Activated CD8-positive, alpha-beta memory T cell treated with anti-CD3 and anti-CD28 coated beads for 1 hour (primary cell): ENCODE measurements around the gene HOXD9.

Source experiments
- DNase-seq, 2 donors: peaks; one replicate each; pipeline ENCODE4 v3.0.0-alpha.2; 2020; ENCODE audit warnings: low read depth in 1 of 2; ENCODE audit errors: extremely low read depth in 1 of 2

The HOXD9 gene

DNA sequence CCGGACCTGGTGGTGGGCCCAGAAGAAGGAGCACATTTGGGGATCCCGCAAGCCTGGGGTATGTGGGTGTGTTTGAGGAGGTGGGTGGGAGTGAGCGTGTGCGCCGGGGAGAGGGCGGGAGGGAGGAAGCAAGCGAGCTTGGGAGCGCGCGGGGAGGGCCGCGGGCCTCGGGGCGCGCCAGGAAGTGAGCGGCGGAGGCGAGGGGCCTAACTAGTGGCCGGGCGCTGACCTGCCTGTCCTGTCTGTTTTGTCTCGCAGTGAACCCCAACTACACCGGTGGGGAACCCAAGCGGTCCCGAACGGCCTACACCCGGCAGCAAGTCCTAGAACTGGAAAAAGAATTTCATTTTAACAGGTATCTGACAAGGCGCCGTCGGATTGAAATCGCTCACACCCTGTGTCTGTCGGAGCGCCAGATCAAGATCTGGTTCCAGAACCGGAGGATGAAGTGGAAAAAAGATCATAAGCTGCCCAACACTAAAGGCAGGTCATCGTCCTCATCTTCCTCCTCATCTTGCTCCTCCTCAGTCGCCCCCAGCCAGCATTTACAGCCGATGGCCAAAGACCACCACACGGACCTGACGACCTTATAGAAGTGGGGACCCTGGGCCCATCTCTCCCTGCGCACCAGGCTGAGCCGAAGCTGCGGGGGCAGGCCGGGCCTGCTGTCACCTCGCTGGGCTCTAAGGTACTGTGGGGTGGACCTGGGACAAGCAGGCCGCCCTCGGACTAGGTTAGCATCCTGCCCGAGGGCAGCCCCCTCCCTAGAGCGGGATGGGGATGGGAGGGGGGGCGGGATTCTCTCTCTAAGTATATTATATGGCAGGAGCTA is 30.0 kb downstream of the HOXD9 start:
- DNase-seq = no peak

DNA sequence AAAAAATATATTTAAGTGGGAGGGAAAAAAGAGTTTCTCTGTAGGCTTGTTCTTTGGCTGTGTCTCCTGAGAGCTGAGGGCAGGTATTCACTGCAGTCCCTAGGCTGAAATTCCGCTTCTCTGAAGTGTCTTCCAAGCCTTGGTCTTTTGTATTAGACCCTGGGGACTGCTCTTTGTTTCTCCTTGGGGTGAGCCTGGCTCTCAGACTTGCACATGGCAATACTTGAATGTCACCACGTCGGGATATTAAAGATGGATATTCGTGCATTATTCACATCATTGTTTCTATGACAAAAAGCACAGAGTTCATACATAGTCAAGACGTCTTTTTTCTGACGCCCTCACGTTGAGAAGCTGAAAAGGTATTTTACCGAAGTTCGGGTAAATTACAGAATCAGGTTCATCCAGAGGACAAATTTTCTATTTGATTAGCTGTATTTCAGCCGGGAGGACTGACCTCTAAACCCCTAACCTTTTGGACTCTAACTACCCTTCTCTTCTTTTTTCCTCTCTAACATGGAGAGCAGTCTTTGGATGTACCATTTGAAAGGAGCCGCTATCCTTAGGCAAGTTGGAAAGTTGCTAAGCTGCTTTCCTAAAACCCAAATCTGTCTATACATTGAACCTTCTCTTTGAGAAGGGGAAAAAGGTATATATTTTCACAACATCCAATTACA is 32.2 kb downstream of the HOXD9 start:
- no peak for DNase-seq

DNA sequence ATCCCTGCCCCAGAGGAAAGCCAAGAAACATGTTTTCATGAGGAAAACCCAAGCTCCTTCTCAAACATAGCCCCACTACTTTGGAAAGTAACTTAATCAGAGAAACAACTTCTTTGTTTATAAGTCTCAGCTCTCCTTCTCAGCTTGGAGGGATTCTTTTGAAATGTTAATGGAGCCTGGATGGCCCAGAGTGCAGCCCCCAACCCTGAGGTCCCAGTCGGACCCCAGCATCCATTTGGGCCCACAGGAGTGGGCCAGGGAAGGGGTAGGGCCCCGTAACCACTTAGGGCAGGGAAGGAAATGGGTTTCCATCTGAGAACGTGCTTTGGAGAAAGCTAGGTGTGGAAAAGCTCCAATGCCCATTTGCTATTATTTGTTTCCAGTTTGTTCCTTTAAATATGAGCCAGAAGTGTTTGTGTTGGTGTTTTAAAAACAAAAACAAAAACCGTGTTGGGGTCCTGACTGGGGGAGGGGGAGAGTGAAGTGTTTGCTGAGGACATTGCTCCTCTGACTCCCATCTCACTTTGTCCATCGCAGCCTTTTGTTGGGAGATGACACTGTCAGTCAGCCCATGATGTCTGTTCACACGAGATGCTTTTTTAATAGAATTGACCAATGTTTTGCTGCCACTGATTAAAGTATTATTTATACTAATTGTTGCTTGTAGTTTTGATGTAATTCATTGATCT is 33.0 kb downstream of the HOXD9 start:
- no peak for DNase-seq

DNA sequence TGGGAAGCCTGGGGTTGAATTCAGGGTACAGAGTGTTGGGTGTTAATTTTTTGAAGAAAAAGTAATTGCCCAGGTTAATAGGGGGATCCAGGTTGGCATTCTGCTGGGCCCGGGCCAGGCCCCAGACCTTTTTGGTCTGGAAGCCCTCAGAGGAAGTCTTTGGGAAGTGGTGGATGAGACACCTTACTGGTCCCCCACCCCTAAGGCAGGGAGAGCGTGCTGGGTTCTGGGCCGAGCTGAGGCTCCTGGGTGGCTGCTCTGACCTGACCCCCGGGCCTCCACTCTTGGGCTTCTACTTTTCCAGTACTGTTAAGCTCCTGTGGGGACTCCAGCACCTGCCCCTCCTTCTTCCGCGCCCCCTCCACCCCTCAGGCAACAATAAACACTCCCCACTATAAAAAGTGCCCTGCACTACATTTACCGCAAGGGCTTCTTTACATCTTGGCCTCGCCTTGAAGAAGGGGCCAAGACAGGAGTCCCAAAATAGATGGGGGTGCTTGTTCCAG is 33.8 kb downstream of the HOXD9 start:
- no peak for DNase-seq

DNA sequence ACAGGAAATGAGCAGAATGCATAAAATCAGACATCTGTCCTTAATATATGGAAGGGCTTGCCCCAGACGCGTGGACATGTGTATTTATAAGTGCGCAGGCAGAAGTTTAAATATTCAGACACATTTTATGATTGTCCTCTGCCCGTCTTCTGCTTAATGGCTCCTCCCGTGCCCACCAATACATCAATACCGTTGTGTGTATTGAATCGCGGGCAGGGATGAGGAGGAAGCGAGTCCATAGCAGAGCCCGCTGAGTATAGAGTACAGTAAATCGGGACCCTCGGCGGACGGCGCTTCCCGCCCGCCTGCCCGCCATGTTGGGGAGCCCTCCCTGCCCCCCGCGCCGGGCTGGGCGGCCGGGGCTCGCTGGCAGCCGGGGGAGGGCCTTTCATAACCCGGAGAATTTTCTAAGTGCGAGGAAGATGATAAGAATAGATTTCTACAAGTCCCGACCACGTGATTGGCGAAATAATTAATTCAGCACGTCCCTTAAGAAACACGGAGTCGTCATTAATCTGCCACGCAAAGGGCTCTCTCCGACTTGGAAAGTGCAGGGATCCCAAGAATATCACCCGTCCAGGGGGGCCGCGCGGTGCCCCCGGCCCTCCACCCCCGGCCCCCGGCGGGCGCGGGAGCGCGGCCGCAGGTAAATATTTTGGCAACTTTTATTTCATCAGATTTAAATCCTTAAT is 34.4 kb downstream of the HOXD9 start, which contains the start of gene HOXD3:
HOXD3 (plus strand) TSS at position 501 of the 692 bp plus-strand sequence. CDS start 11,808 bp downstream, outside the sequence.
- no peak for DNase-seq

DNA sequence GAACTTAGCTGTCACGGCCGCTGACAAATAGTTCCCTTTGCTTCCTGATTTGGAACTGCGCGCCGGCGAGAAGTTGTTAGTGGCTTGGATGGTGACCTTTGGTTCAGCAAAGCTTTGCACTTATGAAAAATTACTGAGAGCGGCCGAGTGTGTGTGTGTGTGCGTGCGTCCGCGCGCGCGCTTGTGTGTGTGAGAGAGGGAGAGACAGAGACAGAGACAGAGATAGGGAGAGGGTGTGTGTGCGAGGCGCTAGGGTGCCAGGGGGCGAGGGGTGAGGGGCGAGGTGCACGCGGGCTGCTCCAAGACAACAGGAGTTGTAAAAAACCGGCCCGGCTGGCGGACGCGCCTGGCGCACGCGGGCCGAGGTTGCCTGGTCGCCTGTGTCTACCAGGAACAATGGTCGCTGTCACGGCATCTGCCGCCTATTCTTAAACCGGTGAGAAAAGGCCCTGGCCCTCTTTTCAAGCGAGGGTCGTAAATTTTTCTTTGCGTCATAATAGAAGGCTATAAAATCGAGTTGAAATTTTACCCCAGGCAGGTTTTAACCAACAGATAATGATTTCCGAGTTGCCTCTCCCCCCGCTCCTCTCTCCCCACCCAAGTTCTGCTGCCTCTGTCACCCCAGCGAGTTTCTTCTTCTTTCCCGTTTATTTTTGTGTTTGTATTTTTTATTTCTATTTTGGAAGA is 35.1 kb downstream of the HOXD9 start:
- DNase-seq = no peak

DNA sequence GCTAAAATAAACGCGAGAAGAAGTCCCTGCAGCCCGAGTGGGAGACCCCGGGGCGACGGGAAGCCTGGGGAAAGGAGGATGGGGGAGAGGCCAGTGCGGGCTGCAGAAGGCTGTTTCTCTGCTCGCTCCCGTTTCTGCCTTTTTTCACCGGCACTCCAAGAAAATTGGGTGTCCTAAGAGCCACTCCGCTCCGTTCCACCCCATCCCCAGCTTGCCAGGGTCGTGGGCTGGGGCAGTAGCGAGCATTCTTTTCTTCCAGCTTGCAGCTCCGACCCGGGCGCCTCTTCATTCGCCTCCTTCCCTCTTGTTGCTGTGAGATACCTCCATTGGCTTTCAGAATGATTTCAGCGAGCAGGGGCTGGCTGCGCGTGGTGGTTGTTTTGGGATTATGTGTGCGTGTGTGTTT is 35.7 kb downstream of the HOXD9 start:
- DNase-seq = no peak

DNA sequence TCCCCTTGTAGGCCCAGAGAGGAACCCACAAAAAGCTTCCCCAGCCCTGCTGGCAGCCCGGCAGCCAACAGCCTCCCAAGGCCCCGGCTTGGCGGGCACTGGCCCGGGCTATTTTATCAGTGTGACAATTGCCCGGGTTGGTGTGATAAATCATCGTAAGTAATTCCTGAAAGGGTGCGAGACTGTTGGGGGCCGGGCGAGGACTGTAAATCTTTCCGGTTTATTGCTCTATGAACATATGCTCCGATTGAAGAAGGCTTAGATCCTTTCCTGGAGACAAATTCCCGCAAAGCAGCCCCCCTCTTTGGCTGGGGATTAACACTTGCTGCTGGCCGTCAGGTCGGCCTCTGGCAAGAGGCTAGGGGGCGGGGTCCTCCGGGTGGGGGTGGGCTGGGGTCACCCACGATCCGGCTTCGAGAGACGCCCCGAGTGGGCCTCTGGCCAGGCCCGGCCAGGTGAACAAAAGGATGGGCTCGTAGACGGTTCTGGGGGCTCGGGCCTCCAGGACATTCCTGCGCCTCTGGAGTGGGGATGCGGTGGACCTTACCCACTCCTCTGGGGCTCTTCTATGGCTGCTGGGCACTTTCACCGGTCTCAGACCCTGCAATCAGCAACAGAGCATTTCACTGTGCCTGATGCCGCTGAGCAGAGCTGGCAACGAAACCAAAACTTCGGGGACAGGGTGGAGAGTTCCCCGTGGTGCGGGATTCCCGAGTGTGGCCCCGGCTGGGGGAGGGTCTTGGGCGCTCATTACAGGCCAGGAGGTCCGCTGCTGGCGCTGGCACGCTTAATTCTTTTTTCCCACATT is 36.5 kb downstream of the HOXD9 start:
- no peak for DNase-seq

DNA sequence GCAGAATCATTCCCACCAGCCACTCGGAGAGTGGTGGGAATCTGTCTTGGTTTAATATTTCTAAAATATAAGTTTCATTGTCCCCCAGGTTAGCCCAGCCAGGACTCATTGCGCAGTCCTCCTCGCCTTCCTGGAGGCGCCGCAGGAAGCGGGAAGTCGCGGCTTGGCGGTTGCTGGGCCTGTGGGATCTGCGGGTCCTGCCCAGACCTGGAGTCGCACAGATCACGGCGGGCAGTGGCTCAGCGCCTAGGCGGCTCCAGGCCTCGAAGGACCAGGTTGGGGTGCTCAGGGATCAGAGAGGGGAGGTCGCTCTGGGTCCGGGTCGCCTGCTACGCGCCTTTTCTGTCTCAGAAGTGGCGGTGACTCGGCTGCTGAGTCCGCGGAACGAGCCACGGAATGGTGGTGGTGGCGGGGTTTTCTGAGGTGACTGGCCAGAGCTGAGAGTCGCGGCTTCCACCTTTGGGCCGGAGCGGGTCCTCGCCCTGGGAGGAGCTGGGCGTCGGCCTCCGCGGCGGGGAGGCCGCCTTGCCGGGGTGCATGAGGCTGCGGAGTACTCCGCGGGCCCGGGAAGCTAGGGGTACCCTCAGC is 37.2 kb downstream of the HOXD9 start:
- DNase-seq = no peak

DNA sequence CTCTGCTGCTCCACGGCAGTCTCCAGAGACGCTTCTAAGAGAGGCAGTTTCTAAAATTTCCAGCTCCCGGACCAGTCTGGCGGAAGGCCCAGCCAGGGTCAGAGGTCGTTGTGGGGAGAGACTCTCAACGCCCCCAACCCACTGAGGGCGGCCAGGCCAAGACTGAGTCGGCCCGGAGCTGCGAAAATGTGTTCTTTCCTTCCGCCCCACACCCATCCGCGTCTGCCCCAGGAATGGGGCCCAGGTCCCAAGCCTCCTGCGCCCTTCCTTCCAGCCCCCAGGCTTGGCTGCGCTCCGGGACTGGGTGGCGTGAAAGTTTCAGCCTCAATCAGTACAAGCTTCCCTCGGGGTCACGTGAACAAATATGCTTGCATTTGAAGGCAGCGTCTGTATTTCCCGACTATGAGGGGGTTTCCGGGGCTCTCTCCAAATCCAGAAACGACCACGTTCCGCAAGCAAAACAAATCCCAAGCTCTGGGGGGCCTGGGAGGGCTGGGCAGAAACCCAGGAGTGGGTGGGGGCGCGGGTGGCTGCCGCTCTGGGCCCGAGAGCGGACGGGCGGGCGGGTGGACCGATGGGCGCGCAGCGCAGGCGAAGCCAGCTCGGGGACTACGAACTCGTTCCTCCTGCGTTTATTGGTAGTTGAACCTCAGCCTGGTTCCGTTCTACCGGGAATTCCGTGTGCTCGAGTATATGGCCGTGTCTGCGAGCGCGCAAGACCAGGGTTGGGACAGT is 37.9 kb downstream of the HOXD9 start:
- DNase-seq = no peak

DNA sequence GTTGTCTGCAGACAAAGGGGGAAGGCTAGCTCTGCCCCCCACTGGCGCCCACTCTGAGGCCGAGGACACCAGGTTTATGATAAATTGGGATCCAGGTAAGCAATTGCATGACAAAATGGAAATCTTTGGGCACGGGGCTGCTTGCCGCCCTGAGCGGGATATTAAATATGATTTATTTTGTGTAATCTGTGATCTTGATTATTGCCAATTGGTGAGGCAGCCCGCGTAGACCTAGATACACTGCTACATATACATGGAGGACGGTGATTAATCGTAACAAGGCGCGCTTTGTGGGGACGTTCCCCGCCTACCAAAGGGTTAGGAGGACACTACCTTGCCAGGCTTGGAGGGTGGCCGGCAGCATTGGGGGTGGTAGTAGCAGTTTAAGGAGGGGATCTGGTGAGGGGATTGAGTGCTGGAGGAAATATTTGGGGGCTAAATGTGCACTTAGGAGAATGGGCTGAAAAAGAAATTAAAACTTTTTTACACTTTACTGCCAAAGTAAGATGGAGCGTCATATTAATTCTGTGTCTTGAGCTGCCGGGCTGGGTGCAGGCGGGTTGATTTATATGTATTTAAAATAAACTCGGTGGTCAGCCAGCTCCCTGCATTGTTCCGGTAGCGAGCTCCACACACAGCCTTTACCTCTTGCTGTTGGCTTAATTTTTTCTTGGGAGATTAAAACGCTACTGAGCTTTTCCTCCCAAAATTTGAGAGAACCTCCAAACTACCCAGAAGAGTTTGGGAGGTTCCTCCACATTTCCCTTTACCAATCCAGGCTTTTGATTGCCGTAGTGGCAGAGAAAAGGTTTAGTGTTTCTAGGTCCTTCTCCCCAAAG is 38.7 kb downstream of the HOXD9 start:
- DNase-seq = no peak

DNA sequence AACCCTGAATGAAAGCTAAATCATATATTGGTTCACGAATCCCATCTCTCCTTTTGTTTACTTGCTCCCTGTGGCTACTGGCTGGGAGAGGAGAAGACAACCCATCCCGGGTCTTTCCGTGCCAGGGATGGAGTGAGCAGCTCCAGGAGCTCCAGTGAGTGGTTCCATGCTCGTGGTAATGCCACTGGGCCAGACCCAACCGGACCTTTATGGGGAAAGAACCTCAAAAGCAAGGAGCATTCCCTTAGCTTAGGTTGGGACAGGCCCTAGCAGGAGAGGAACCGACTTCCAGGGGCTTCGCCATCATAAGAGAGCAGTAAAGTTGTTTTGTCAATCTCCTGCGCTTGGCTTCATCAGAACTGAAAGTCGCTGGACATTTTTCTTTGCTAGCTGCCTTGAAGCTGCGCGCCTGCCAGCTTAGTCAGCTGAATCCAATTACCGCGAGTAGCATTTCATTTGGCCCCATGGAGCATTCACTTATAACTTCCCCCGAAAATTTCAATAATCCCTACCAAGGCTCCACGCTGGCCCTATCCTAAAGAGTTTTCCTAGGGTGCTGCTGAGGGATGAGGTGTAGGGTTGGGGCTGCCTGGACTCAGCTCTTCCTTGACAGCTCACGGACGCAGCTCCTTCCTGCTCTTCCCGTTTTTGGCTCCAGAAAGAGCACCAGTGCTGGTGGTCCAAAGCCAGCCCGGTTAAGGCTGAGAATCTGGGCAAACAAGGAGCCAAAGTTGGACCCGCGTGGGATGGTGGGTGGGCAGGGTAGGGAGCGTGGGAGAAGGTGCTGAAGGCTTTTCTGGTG is 39.5 kb downstream of the HOXD9 start:
- DNase-seq = no peak

DNA sequence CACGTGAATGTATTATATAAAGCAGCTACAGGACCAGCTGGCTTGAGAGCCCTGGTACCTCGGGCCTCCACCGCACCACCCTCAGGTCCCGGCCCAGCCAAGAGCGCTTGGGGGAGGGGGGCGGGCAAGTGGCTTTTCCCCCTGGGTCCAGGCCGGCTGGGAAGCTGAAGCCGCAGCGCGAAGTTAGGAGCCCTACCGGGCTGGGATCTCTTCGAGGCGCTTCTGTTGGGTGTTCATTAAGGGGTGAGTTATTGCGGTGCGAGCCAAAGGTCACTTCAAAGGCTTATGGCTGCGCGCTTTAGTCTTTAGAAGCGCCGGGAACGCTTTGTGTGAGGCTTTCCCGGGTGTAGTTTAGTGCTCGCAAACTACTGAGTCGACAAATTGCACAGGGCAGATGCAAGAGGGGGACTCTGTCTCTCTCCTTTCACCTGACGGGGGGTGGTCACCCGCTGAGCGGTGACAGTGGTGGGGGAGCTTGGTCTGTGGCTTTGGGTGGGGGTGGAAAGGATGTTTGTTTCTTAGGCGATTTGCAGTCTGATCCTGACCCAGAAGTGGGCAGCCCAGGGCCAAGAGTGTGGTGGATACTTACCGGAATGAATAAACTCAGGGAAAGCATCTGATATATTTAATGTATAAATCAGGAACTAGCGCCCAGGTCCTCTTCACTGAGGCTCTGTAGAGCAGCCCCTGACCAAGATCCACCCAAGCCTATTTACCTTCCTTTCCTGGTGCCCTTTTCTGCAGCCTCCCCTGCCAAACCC is 40.6 kb downstream of the HOXD9 start:
- no peak for DNase-seq

DNA sequence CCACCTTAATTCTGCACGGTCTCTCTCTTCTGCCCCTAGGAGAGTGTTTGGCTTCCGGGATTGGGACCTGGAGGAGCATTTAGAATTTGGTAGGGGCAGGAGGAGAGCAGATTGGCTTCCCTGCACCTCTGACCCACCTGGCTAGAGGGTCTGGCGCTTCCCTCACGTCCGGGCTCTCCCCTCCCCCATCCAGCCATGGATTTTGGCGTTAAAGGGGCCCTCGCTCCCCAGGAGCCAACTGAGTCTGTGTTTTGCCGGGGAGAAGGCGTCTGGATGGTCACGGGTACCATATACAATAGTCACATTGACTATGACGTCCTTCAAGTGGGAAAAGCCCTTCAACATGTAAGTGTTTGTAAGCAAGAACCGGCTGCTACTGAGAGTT is 41.1 kb downstream of the HOXD9 start:
- DNase-seq = no peak

DNA sequence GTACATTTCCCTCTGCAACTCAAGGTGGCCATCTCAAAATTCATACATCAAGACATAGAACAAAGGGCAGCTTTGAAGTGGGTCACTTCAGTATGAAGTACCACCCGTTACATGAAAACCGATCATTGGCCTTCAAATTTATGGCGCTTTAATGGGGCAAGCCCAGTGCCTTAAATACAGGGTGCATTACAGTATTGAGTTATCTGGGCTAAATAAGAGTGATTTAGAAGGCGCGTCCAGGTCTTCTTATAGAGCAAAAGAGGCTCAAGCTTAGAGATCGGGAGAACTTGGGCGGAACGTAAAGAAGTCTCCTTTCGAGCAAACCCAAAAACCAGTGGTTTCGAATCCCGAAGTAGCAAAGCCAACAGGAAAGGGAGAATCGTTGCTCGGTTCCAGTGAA is 41.7 kb downstream of the HOXD9 start:
- no peak for DNase-seq
